Epithelial cell of prostate (primary cell): Measurements from ENCODE around the gene TALDO1.

ENCODE experiments used
- DNase-seq: peaks from one replicate; pipeline ENCODE4 v3.0.0-alpha.2; 2011; ENCODE audit warnings: low read depth, low spot score
- H3K27ac ChIP-seq: fragments of 450-650 bp; 2 replicates; pipeline ENCODE4 v1.5.1; 2017; ENCODE audit warnings: mild to moderate bottlenecking

The TALDO1 gene

DNA sequence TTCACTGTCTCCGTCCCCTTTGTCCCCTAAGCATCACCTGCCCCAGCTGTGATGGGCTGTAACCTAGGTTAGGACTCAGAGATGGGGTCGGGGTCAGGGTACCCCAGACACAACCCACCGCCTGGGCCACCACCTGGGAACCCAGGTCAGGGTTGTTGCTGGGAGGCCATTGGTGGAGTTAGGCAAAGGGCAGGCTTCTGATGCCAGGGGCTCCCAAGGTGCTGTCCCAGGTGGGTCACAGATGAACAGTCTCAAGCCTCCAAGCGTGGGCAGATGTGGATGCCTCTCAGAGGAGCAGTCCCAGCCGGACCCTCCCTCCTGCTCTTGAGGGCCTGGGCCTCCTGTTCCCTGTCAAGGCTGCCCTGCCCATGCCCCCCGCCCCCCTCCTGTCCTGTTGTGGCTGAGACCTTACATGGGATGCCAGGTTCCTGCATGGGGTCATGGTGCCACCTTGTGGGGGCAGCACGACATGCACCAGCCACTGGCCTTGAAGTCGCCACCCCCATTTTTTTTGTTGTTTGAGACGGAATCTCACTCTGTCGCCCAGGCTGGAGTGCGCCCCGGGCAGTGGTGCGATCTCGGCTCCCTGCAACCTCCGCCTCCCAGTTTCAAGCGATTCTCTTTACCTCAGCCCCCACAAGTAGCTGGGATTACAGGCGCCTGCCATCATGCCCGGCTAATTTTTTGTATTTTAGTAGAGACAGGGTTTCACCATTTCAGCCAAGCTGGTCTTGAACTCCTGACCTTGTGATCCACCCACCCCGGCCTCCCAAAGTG, 17.9 kb downstream of the TALDO1 start:
- DNase-seq, result no peak
- peak overlapping the region; percentile 27 for H3K27ac ChIP-seq

DNA sequence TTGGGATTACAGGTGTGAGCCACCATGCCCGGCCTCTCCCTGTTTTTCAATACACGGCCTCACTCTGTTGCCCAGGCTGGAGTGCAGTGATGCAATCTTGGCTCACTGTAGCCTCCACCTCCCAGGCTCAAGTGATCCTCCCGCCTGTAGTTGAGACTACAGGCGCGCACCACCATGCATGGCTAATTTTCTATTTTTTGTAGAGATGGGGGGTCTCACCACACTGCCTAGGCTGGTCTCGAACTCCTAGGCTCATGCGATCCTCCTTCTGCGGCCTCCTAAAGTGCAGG, 18.5 kb downstream of the TALDO1 start:
- no peak for DNase-seq
- H3K27ac ChIP-seq, result peak overlapping the region; percentile 27

DNA sequence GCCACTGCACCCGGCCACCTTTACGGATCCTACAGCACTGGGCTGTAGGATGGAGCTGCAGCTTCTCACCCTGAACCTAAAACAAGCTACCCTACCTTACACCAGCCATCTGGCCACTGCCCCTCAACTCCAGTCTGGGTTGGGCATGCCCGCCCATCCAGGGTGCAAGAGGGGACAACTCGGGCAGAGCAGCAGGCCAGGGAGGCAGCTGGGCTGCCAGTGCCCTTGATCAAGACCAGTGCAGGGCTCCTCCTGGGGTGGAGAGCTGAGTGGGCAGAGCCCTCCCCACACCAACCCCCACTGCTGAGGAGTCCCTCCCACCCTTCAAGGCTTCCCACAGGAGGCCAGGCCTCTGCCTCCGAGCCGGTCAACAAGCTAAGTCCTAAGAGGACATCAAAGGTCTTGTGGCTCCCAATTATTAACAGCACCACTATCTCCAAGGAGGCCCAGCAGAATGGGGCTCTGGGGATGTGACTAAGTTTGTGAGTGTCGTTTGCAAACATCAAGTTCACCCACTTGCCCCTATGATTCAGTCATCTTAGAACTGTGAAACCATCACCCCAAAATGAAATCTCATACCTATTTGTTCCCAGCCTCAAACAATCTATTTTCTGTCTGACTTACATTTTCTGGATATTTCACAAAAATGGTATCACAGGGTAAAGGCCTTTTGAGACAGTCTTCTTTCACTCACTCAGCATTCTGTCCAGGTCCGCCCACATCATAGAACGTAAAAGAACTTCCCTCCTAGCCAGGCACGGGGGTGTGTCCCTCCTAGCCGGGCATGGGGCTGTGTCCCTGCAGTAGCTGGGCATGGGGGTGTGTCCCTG, 19.1 kb downstream of the TALDO1 start:
- DNase-seq, result no peak
- no peak overlapping the region for H3K27ac ChIP-seq

DNA sequence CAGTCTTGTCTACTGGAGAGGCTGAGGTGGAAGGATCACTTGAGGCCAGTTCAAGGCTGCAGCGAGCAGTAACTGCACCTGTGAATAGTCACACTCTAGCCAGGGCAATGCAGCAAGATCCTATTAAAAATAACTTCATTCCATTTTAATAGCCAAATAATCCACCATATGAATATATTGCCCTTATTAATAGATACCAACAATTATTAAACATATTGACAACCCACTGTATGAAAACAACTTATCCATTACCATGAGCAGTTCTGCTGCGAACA, 19.6 kb downstream of the TALDO1 start:
- H3K27ac ChIP-seq, result no peak overlapping the region
- no peak for DNase-seq

DNA sequence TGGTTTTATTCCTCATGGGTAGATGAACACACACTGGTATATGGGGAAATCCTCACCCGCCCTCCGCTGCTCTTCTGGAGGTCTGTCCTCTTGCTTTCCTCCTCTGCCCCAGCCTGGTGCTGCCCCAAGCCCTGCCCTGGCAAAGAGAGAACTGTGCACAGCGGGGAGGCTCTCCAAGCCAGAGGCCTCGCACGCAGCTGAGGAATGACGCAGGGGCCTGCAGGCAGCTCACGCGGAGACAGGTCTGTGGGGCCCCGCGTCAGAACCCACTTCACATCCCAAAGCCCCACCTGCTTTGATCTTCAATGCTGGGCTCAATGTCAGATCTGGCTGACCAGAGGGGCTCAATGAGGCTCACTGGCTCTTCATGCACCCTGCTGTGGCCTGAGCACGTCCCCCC, 20.0 kb downstream of the TALDO1 start:
- no peak for DNase-seq
- H3K27ac ChIP-seq, result no peak overlapping the region

DNA sequence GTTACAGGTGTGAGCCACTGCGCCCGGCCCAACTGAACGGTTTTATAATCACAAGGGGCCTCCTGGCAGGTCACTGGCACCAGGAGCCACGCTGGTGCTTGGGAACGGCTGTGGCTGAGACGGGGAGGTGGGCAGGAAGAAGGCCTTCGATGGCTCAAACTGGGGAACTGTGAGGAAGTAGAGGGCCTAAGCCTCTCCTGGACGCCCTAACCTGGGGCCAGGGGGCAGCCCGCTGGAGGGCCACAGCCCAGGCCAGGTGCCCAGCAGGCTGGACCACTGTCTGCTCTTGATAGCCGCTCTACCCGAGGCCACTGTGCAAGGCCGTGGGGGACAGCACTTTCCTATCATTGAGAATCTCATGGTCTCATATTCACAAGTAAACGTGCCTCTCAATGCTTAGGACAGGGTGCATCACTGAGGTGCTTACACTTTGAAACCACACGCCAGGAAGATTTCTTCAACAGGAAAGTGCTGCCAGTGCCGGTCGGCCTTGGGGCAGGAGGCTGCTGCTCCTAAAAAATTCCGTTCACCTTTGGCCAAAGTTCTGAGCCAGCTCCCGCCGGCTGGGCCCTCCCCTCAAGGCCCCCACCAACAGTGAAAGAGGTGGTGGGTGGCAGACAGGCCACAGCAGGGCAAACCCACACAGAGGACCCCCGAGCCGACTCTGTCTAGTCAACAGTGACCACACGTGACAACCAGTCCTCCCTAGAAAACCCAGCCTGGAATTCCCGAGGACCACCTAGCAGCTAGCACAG, 22.8 kb downstream of the TALDO1 start:
- H3K27ac ChIP-seq, result no peak overlapping the region

DNA sequence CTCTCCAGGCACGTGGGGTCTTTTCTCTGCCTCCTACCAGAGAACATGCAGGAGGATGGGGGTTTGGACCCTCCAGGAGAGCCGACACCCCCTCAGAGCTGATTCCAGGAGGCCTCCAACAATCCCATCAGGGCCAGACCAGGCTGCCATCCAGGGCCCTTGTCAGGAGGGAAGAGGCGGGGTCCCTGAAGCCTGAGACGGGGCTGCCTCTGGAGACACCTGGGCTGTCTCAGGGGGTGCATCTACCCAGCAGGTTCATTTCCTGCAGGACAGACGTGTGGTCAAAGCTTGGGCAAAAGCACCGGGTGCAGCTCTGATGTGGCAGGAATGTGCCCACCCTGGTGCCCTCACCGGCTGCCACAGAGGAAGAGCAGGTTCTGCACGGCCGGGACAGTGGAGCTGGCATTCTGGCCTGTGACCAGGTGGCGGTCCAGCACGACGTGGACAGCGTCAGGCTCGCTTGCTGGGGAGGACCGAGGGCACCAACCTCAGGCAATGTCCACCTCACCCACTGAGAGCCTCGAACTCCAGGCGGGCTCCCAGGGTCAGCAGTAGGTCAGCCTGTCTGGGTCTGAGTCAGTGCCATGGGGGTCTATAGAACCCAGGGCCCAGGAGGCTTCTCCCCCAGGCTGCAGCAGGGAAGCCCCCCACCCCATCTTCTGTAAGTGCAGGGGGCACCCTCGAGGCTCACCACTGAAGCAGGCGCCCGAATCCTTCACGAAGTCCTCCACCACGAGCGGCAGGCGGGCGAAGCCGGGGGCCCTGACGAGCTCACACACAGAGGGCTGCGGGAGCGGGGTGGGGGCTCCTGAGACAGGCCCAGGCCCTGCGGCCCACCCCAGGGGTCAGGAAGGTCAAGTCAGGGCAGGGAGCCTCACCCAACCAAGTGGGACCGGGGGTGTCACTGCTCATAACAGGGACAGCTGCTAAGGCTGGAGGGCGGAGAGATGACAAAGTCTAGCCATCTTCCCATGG, 23.7 kb downstream of the TALDO1 start:
- no peak overlapping the region for H3K27ac ChIP-seq
- DNase-seq, result no peak

More for the DNA sequence above, 22.8 kb downstream of the TALDO1 start:
- DNase-seq, result no peak

DNA sequence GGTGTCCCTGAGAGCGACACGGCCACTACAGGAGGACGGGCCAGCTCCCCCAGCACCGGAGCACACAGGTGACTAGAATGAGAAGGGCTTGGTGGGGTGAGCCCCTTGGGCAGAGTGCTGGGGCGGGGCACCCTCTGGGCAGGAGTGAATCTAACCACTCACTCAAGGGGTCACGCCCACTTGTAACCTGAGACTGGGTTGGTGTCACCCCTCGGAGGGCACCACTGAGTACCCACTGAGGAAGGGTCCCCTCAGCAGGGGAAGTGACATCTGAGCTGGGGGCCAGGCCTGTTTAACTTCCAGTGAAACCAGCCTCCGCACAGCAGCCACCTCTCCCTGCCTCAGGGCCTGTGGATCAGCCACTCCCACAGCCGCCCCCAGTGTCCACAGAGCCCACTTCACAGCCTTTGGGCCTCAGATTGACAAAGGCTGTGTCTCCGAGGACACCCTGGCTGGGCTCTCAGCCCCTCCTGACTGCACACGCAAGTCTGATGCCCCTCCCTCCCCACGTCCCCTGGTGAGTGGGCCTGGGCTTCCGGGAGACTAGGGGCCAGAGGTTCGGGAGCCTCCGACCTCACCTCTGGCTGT, 24.4 kb downstream of the TALDO1 start:
- no peak for DNase-seq
- no peak overlapping the region for H3K27ac ChIP-seq

DNA sequence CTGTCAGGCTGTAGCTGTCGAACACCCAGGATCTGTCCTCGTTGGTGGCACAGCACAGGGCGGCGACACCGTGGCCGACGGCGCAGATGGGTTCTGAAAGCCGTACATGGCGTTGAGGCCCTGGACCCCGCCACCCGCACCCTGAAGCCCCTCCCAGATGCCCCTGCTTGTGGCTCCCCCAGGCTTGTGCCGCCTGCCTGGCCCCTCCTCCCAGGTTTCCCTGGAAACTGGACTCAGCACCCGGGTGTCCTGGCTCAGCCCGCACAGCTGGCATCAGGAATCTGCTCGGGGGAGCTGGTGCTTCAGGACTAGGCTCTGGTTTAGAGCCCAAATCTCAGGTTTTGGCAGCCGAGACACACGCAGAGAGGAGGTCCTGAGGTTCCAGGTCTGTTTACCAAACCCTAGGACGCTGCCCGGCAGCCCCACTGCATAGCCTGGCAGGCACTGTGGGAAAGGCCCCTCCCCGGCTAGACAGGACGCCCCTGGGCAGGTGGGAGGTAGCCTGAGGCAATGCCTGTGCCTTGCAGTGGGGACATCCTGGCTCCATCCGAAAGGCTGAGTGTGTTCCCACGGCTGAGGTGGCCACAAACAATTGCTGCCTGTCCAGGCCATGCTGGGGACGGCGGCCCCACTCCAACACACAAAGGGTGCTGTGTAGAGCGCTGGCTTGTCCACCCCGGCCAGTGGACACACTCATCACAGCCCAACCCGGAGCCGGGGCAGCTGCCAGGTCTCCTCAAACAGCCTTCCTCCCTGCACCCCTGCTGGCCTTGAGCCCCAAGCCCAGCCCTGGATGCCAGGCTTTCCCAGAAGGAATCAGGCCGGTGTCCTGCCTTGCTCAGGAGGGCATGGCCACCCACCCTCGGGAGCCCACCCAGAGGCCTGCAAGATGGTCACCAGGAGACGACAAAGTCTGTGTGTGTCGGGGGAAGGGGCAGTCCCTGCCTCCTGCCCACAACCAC, 25.4 kb downstream of the TALDO1 start:
- H3K27ac ChIP-seq, result no peak overlapping the region
- no peak for DNase-seq

DNA sequence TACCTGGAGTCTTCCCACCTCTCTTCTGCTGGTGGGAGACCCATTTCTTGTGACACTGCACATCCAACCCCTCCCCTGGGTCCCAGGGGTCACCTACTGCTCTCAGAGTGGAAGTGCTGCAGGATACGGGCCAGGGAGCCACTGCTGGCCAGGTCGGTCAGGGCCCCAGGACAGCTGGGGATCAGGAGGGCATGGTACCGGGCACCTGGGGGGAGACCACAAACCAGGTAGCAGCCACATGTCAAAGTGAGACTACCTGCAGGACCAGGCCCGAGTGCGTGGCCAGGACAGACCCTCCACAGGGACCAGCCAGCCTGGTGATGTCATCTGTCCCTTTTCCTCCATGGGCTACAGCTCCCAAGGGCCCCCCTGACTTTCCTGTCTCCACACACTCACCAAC, 26.2 kb downstream of the TALDO1 start:
- no peak for DNase-seq
- H3K27ac ChIP-seq, result no peak overlapping the region

DNA sequence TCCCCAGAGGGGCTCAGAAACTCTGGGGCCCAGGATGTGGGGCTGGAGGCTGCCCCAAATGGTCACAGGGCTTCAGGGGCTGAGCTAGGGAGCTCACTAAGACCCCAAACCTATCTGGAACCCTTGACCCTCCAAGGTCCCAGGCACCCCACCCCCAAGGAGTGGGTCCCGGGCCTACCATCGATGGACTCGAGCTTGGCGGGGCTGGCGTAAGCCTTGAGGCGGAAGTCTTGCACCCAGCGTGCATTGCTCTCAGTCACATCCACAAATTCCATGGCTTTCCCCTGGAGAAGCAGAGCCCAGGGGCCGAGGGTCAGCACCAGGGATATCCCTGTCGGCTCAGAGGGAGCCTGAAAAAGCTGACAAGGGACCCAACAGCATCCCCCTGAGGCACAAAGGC, 26.6 kb downstream of the TALDO1 start:
- H3K27ac ChIP-seq, result no peak overlapping the region

DNA sequence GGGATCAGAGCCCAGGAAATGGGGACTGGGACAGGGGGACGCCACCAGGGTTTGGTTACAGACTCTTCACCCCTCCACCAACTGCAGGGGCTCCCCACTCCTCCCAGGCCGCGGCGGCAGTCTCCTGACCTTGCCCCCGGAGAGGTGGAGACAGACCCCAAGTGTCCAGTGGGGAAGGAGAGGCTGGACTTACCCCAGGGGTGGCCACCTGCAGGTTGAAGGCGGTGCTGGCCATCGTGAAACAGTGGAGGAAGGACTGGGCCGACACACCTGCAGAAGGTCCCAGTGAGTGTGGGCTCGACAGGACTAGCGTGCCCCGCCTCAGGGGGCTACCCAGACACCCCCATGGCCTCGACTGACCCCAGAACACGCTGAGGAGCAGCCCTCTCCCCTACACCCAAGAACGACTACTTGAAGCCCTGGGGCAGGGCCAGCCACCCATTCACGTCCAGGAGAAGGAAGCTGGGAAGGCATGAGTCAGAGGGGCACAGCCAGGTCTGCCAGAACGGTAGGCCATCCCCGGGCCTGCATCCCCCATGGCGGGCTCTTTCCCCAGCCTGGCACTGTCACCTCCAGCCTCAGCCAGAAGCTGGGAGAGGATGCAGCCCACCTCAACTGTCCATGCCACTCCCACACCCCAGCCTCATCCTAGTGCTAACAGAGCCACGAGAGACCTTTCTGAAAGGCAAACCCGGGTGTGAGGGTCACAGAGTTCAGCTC, 27.8 kb downstream of the TALDO1 start:
- no peak for DNase-seq
- H3K27ac ChIP-seq, result peak overlapping the region; percentile 55

More for the DNA sequence above, 26.6 kb downstream of the TALDO1 start:
- DNase-seq, result no peak

DNA sequence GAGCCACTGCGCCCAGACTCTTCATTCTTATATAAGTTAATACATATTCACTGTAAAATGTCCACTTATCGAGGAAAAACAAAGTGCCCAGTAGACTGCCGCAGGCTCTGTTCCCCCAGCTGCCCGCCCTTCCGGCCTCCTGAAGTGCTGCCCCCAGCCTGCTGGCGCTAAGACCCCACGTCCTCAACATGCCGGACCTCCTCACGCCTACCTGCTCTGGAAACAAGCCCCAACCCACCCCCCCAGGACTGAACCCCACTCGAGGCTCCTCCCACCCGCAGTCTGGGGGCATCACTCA, 28.9 kb downstream of the TALDO1 start:
- no peak for DNase-seq
- peak overlapping the region; percentile 55 for H3K27ac ChIP-seq

DNA sequence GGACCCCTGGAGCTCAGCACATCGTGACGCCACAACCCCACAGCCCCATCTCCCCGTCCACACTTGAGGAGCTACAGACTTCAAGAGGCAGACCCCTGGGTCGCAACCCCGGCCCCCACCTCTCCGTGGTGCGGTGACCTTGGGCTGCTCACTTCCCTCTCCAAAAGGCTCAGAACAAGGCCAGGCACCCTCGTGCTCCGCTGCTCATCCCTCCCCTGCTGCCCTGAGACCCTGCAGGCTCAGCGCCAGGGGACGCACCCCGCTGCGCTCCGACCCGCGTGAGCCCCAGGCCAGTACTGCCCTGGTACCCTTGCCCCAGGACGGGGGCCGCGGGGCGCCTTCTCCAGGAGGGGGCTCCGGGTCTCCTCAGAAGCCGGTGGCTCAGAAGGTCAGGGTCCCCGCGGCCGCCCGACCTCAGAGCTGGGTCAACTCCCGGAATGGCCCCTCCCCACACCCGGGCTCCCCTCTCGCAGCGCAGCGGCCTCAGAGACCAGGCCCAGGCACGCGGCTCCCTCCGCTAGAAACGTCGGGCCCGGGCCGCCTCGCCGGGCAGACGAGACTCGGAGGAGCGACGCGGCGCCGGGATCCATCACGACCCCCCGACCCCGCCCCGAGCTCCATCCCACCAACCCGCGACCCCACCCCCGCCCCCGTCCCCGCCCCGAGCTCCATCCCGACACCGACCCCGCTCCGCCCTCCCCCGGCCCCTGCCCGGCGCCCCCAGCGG, 29.5 kb downstream of the TALDO1 start:
- H3K27ac ChIP-seq, result peak overlapping the region; percentile 55
- DNase-seq, result no peak

DNA sequence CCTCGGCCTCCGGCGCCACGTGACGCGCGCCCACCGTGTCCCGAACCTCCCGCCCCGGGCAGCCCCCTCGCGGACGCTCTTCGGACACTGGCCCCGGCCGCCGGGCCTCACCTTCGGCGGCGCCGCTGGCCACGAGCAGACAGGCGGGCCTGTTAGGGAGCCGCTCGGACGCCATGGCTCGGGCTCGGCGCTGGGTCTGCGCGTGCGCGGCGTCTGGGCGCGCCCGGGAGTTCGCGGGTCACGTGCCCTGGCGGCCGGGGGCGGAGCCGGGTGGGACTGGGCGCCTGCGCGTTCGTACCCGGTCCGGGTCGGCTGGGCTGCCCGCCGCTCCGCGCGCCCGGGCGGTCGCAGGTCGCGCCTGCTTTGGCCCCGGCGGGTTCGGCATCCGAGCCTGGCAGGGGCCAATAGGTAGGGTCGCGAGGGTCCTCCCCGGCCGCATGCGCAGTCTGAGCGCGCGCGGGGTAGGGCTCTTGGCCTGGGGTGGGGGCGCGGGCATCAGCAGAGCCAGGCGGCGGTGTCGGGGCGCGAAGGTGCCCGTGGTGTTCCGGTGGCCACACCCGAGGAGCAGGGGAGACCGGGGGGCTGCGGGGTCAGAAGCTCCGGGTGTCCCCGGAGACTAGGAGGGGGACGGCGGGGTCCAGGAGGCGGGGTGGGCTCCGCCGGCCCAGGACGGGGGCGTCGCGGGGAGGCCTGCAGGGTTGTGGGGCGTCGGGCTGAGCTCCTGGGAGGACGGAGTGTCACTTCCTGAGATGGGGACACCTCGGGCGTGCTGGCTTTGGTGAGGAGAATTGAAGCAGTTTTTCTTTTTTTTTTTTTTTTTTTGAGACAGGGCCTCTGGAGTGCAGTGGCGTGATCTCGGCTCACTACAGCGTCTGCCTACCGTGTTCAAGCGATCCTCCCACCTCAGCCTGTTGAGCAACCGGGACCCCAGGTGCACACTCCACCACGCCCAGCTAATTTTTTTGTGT, 30.3 kb downstream of the TALDO1 start, which contains the start of gene GATD1:
TSS of gene GATD1 (minus strand) at position 200 of the 968 bp plus-strand sequence. CDS start at position 175, 25 bp downstream.
- peak within 1 kb of the TSS; percentile 55 for H3K27ac ChIP-seq
- DNase-seq, result no peak
